ENCODE results near the gene SYT1.

The SYT1 gene

DNA sequence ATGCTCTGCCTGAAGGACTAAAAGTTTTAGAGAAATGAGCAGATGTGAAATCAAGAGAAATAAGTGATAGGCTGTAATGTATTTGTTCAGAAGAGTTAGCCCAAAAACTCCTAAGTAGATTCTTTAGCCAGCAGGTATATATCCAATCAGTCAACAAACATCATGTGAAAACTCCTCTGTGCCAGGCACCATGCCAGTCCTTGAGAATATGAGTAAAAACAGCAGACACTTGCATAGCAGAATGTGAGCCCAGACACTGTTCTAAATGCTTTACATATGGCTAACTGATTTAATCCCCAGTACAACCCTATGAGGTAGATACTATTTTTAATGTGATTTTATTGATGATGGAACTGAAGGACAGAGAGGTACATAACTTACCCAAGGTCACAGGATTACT is 496.4 kb downstream of the SYT1 start:
- TF ChIP-seq CTCF (IDR thresholded peaks at IDR 0.05; ENCODE audit: low read depth, low read length): no peak
- no peak overlapping the region for H3K4me3 ChIP-seq (ENCODE audit: low read depth, low read length)

GRCh38 chr12:79364197-79364596 is 499.6 kb downstream of the SYT1 start:
- H3K4me3 ChIP-seq (ENCODE audit: low read depth, low read length): no peak overlapping the region
- TF ChIP-seq CTCF (IDR thresholded peaks at IDR 0.05; ENCODE audit: low read depth, low read length): no peak

DNA sequence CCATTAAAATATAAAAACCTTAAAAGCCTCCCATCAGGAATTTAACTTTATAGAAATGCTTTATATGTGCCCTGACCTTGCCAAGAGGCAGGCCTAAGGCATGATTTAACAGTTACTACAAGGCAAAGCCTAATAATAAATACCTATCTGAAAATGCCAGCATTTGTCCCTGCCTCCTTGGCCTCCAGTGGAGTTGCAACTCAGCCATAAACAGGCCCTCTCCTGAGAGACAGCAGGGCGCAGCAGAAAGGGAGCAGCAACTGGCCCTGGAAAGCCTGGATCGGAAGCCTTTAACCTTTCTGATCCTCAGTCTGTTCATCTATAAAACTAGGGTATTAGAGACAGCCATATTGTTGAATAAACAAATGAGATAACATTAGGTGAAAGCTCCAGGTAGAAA is 501.8 kb downstream of the SYT1 start:
- no peak for TF ChIP-seq CTCF (IDR thresholded peaks at IDR 0.05; ENCODE audit: low read depth, low read length)
- no peak overlapping the region for H3K4me3 ChIP-seq (ENCODE audit: low read depth, low read length)

DNA sequence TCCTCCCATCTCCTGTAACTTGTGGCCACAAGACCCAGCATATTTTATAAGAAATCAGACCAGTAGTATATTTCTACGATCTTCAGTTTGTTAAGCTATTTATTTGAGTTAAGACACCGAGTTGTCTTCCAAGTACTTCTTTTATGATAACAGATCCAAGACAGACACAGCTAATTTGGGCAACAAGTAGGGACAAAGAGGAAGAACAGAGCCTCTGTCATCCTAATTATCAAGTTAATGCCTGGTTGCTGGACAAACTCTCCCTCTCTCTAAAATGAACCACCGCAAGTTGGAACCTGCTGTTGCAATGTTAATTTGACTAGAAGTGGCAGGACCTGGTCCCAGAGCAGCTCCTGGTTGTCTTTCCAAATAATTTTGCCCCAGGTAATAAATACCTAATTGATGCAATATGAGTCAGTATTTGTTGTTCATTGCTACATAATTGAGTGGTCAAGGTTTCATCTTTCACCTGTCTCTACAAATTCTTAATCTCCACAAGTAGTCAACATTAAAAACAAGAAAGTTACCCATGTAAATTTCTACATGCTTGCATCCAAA is 502.5 kb downstream of the SYT1 start:
- H3K4me3 ChIP-seq (ENCODE audit: low read depth, low read length): no peak overlapping the region
- TF ChIP-seq CTCF (IDR thresholded peaks at IDR 0.05; ENCODE audit: low read depth, low read length): no peak

DNA sequence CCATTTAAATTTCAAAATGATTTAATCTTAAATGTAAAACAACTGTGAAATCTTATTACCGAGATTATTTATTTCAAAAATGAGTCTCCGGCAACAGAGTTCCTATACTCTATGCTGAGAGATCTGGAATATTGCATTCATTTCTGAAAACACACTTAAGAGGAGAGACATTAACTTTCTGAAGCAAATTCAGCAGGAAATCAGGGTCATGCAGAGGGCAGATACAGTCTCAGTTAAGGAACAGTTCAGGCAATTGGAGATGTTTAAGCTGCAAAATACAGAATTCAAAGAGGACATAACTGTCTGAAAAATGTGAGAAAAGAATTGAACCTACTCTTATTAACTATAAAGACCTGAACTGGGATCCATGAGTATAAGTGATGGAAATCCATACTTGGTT is 505.4 kb downstream of the SYT1 start:
- H3K4me3 ChIP-seq (ENCODE audit: low read depth, low read length): no peak overlapping the region
- no peak for TF ChIP-seq CTCF (IDR thresholded peaks at IDR 0.05; ENCODE audit: low read depth, low read length)

DNA sequence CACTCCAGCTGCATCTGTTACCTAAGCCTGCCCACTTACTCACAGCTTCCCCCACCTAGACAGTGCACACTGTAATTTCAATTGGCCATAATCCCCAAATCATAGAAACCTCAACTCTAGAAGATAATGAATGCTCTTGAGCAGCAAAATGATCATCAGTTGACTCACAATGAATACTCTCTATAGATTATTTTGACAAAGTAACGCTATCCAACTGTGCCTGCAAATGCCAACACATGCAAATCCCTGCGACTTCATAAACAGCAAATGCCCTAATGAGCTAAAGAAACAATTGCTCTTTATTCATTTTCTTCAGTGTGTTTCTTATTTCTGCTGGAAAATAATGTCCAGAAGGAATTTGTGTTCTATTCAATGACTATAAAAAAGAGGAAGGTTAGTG is 506.7 kb downstream of the SYT1 start:
- no peak overlapping the region for H3K4me3 ChIP-seq (ENCODE audit: low read depth, low read length)
- no peak for TF ChIP-seq CTCF (IDR thresholded peaks at IDR 0.05; ENCODE audit: low read depth, low read length)

GRCh38 chr12:79373896-79374499 is 509.4 kb downstream of the SYT1 start:
- no peak overlapping the region for H3K4me3 ChIP-seq (ENCODE audit: low read depth, low read length)
- TF ChIP-seq CTCF (IDR thresholded peaks at IDR 0.05; ENCODE audit: low read depth, low read length): peak; percentile 80

Measured in WI38 (cell line).